Activated naive CD8-positive, alpha-beta T cell treated with anti-CD3 and anti-CD28 coated beads for 36 hours (primary cell): ENCODE measurements around the gene SRGAP2C. TPM values are rescaled to one million over a fixed set of nuclear protein-coding genes. Genes with fewer than 3 reads are reported as not detected.
"Not testable (repeated sequence)": the region's sequence is repeated elsewhere in the genome, so short reads cannot be mapped to it uniquely, and the experiment has no call there.

Source experiments
- DNase-seq: peaks from one replicate; pipeline ENCODE4 v3.0.0; 2021
- H3K27ac Mint-ChIP-seq: one replicate; pipeline ENCODE4 v1.8.0; 2022; ENCODE audit warnings: mild to moderate bottlenecking, moderate library complexity, mixed read lengths
- H3K27me3 Mint-ChIP-seq: one replicate; pipeline ENCODE4 v1.8.0; 2022; ENCODE audit warnings: mild to moderate bottlenecking, mixed read lengths
- H3K36me3 Mint-ChIP-seq: one replicate; pipeline ENCODE4 v1.8.0; 2021; ENCODE audit warnings: mild to moderate bottlenecking, mixed read lengths
- H3K4me1 Mint-ChIP-seq: one replicate; pipeline ENCODE4 v1.8.0; 2021; ENCODE audit warnings: mixed read lengths
- H3K4me3 Mint-ChIP-seq: one replicate; pipeline ENCODE4 v1.8.0; 2022; ENCODE audit warnings: mild to moderate bottlenecking, moderate library complexity, mixed read lengths
- H3K9me3 Mint-ChIP-seq: one replicate; pipeline ENCODE4 v1.8.0; 2022; ENCODE audit warnings: mixed read lengths
- total RNA-seq, 2 experiments: library from RNA; stranded (reverse); gene quantifications; one replicate each; pipeline ENCODE4 v1.2.3, GENCODE V29; 2021

SRGAP2C gene
- total RNA-seq, 2 experiments from 2014 or later = 14.6 to 19.1 TPM

- not testable (repeated sequence) for DNase-seq, H3K27ac Mint-ChIP-seq, H3K4me1 Mint-ChIP-seq
Observed at GRCh38 chr1:121234090-121234759, 49.5 kb downstream of the SRGAP2C start.

GRCh38 chr1:121238384-121238783 lies 53.6 kb downstream of the SRGAP2C start:
- H3K27ac Mint-ChIP-seq, H3K9me3 Mint-ChIP-seq, H3K27me3 Mint-ChIP-seq, H3K4me1 Mint-ChIP-seq, H3K36me3 Mint-ChIP-seq, H3K4me3 Mint-ChIP-seq: not testable (repeated sequence)
- DNase-seq = peak; percentile 5

More at GRCh38 chr1:121234090-121234759, 49.5 kb downstream of the SRGAP2C start:
- H3K4me3 Mint-ChIP-seq, H3K9me3 Mint-ChIP-seq, H3K27me3 Mint-ChIP-seq, H3K36me3 Mint-ChIP-seq: not testable (repeated sequence)

- H3K4me3 Mint-ChIP-seq, H3K9me3 Mint-ChIP-seq, DNase-seq, H3K4me1 Mint-ChIP-seq, H3K27me3 Mint-ChIP-seq, H3K36me3 Mint-ChIP-seq, H3K27ac Mint-ChIP-seq: not testable (repeated sequence)
Observed at GRCh38 chr1:121243913-121244312, 59.1 kb downstream of the SRGAP2C start.

GRCh38 chr1:121246399-121246798 lies 61.6 kb downstream of the SRGAP2C start:
- H3K4me3 Mint-ChIP-seq, H3K4me1 Mint-ChIP-seq, H3K9me3 Mint-ChIP-seq, H3K36me3 Mint-ChIP-seq, DNase-seq, H3K27ac Mint-ChIP-seq, H3K27me3 Mint-ChIP-seq: not testable (repeated sequence)

GRCh38 chr1:121252656-121253055 lies 67.9 kb downstream of the SRGAP2C start:
- H3K27me3 Mint-ChIP-seq, H3K27ac Mint-ChIP-seq, H3K4me3 Mint-ChIP-seq, H3K4me1 Mint-ChIP-seq, DNase-seq, H3K9me3 Mint-ChIP-seq, H3K36me3 Mint-ChIP-seq: not testable (repeated sequence)

- DNase-seq, H3K4me3 Mint-ChIP-seq: not testable (repeated sequence)
Observed at GRCh38 chr1:121254618-121255017, 69.8 kb downstream of the SRGAP2C start.

GRCh38 chr1:121257632-121258031 lies 72.9 kb downstream of the SRGAP2C start:
- not testable (repeated sequence) for H3K4me3 Mint-ChIP-seq, H3K27me3 Mint-ChIP-seq, DNase-seq, H3K4me1 Mint-ChIP-seq, H3K9me3 Mint-ChIP-seq, H3K36me3 Mint-ChIP-seq, H3K27ac Mint-ChIP-seq

More at GRCh38 chr1:121254618-121255017, 69.8 kb downstream of the SRGAP2C start:
- H3K9me3 Mint-ChIP-seq, H3K36me3 Mint-ChIP-seq, H3K27ac Mint-ChIP-seq, H3K27me3 Mint-ChIP-seq, H3K4me1 Mint-ChIP-seq: not testable (repeated sequence)

GRCh38 chr1:121258134-121258533 lies 73.4 kb downstream of the SRGAP2C start:
- not testable (repeated sequence) for H3K27ac Mint-ChIP-seq, H3K4me3 Mint-ChIP-seq, DNase-seq, H3K27me3 Mint-ChIP-seq, H3K9me3 Mint-ChIP-seq, H3K36me3 Mint-ChIP-seq, H3K4me1 Mint-ChIP-seq

GRCh38 chr1:121260205-121260604 lies 75.4 kb downstream of the SRGAP2C start:
- not testable (repeated sequence) for H3K27ac Mint-ChIP-seq, H3K27me3 Mint-ChIP-seq, H3K9me3 Mint-ChIP-seq, H3K4me3 Mint-ChIP-seq, DNase-seq, H3K36me3 Mint-ChIP-seq, H3K4me1 Mint-ChIP-seq

- H3K4me3 Mint-ChIP-seq, H3K27me3 Mint-ChIP-seq, H3K36me3 Mint-ChIP-seq, DNase-seq, H3K9me3 Mint-ChIP-seq, H3K4me1 Mint-ChIP-seq, H3K27ac Mint-ChIP-seq: not testable (repeated sequence)
Observed at GRCh38 chr1:121262163-121262562, 77.4 kb downstream of the SRGAP2C start.

GRCh38 chr1:121263789-121264244 lies 79.0 kb downstream of the SRGAP2C start:
- not testable (repeated sequence) for H3K27me3 Mint-ChIP-seq

GRCh38 chr1:121267072-121267471 lies 82.3 kb downstream of the SRGAP2C start:
- H3K27me3 Mint-ChIP-seq, H3K27ac Mint-ChIP-seq, H3K4me1 Mint-ChIP-seq, H3K9me3 Mint-ChIP-seq, H3K36me3 Mint-ChIP-seq, DNase-seq, H3K4me3 Mint-ChIP-seq: not testable (repeated sequence)

More at GRCh38 chr1:121263789-121264244, 79.0 kb downstream of the SRGAP2C start:
- H3K36me3 Mint-ChIP-seq, H3K27ac Mint-ChIP-seq, H3K4me3 Mint-ChIP-seq, H3K4me1 Mint-ChIP-seq, H3K9me3 Mint-ChIP-seq: not testable (repeated sequence)
- DNase-seq = peak; percentile 40

- H3K36me3 Mint-ChIP-seq, DNase-seq, H3K4me1 Mint-ChIP-seq, H3K4me3 Mint-ChIP-seq, H3K9me3 Mint-ChIP-seq, H3K27me3 Mint-ChIP-seq, H3K27ac Mint-ChIP-seq: not testable (repeated sequence)
Observed at GRCh38 chr1:121269309-121269708, 84.5 kb downstream of the SRGAP2C start.

GRCh38 chr1:121269973-121270372 lies 85.2 kb downstream of the SRGAP2C start:
- peak overlapping the region; percentile 92 for H3K27ac Mint-ChIP-seq
- H3K4me1 Mint-ChIP-seq, DNase-seq, H3K36me3 Mint-ChIP-seq, H3K9me3 Mint-ChIP-seq, H3K27me3 Mint-ChIP-seq: not testable (repeated sequence)
- H3K4me3 Mint-ChIP-seq = peak overlapping the region; percentile 81

- not testable (repeated sequence) for H3K4me1 Mint-ChIP-seq, H3K36me3 Mint-ChIP-seq, H3K27ac Mint-ChIP-seq, H3K27me3 Mint-ChIP-seq, H3K4me3 Mint-ChIP-seq, H3K9me3 Mint-ChIP-seq, DNase-seq
Observed at GRCh38 chr1:121271143-121271715, 86.5 kb downstream of the SRGAP2C start.

GRCh38 chr1:121275435-121275834 lies 90.7 kb downstream of the SRGAP2C start:
- not testable (repeated sequence) for H3K27me3 Mint-ChIP-seq, H3K4me3 Mint-ChIP-seq, H3K9me3 Mint-ChIP-seq, H3K27ac Mint-ChIP-seq, H3K36me3 Mint-ChIP-seq, H3K4me1 Mint-ChIP-seq, DNase-seq
